ENCODE measurements around the gene DCUN1D2. TPM values are rescaled to one million over a fixed set of nuclear protein-coding genes. Genes with fewer than 3 reads are reported as not detected.

Gene DCUN1D2
- total and polyA plus RNA-seq, 2 donors from 2014 or later, result 7.6 to 19.5 TPM

DNA sequence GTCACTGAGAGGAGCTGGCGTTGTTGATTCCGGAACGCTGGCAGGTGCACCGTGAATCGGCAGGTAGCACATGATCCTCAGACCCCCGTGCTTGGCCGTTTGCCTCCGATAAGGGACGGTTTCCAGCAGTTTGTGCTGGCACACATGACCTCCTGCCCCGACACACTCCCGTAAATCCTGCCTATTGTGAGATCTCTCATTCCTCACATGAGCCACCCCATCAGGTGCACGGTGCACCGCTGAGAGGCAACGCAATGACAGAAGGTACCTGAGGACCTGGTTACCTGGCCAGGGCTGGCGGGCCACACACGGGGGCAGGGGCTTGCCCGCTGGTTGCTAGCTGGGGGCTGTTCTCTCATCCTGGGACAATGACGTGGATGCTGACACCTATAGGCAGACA is 35.1 kb downstream of the DCUN1D2 start:
- Histone ChIP-seq H3K27ac (ENCODE audit: low read depth in 2 of 2, low read length in 2 of 2) (no peak overlapping the region), H3K36me3 (ENCODE audit: control insufficient read depth in 2 of 3, insufficient read depth in 3 of 3, low read length in 3 of 3) (peaks cover 2 to 46% (median 14%) of the 10 kb centered on the region in 3 donors), H3K9ac (ENCODE audit: low read length in 3 of 3) (no peak overlapping the region), H3K4me1 (ENCODE audit: control insufficient read depth in 2 of 3, insufficient read depth in 2 of 3, low read depth in 1 of 3, low read length in 3 of 3) (no peaks in the 10 kb centered on the region), H3K4me3 (ENCODE audit: low read length in 3 of 3) (no peak overlapping the region), H3K9me3 (ENCODE audit: control insufficient read depth in 2 of 3, insufficient read depth in 1 of 3, low read length in 3 of 3) (no peaks in the 10 kb centered on the region), H3K27me3 (ENCODE audit: control insufficient read depth, insufficient read depth, low read length) (no peaks in the 10 kb centered on the region)
- DNase-seq (no peak), FAIRE-seq (no peak)
- TF ChIP-seq, protein P1, sequence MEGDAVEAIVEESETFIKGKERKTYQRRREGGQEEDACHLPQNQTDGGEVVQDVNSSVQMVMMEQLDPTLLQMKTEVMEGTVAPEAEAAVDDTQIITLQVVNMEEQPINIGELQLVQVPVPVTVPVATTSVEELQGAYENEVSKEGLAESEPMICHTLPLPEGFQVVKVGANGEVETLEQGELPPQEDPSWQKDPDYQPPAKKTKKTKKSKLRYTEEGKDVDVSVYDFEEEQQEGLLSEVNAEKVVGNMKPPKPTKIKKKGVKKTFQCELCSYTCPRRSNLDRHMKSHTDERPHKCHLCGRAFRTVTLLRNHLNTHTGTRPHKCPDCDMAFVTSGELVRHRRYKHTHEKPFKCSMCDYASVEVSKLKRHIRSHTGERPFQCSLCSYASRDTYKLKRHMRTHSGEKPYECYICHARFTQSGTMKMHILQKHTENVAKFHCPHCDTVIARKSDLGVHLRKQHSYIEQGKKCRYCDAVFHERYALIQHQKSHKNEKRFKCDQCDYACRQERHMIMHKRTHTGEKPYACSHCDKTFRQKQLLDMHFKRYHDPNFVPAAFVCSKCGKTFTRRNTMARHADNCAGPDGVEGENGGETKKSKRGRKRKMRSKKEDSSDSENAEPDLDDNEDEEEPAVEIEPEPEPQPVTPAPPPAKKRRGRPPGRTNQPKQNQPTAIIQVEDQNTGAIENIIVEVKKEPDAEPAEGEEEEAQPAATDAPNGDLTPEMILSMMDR (IDR thresholded peaks at IDR 0.05; ENCODE audit: borderline replicate concordance, extremely low read depth, insufficient read depth), result no peak
- intact Hi-C loops (cut with DNase I), result no loop called here

GRCh38 chr13:113454936-113455335 is 35.6 kb downstream of the DCUN1D2 start:
- DNase-seq (peak in 1 of 5 donors; percentile 18), FAIRE-seq (no peak)
- Histone ChIP-seq H3K27ac (ENCODE audit: low read depth in 2 of 2, low read length in 2 of 2) (no peak overlapping the region), H3K27me3 (ENCODE audit: control insufficient read depth, insufficient read depth, low read length) (no peaks in the 10 kb centered on the region), H3K4me1 (ENCODE audit: control insufficient read depth in 2 of 3, insufficient read depth in 2 of 3, low read depth in 1 of 3, low read length in 3 of 3) (no peaks in the 10 kb centered on the region), H3K9me3 (ENCODE audit: control insufficient read depth in 2 of 3, insufficient read depth in 1 of 3, low read length in 3 of 3) (no peaks in the 10 kb centered on the region), H3K4me3 (ENCODE audit: low read length in 3 of 3) (no peak overlapping the region), H3K9ac (ENCODE audit: low read length in 3 of 3) (no peak overlapping the region), H3K36me3 (ENCODE audit: control insufficient read depth in 2 of 3, insufficient read depth in 3 of 3, low read length in 3 of 3) (peaks cover 2 to 42% (median 9%) of the 10 kb centered on the region in 3 donors)
- TF ChIP-seq, protein P1 (IDR thresholded peaks at IDR 0.05; ENCODE audit: borderline replicate concordance, extremely low read depth, insufficient read depth), result no peak
- intact Hi-C loops (cut with DNase I), result no loop called here

- Histone ChIP-seq H3K27ac (ENCODE audit: low read depth in 2 of 2, low read length in 2 of 2) (no peak within 1 kb of the TSS), H3K9me3 (ENCODE audit: control insufficient read depth in 2 of 3, insufficient read depth in 1 of 3, low read length in 3 of 3) (no peaks in the 10 kb centered on the region), H3K27me3 (ENCODE audit: control insufficient read depth, insufficient read depth, low read length) (no peaks in the 10 kb centered on the region), H3K9ac (ENCODE audit: low read length in 3 of 3) (no peak within 1 kb of the TSS), H3K36me3 (ENCODE audit: control insufficient read depth in 2 of 3, insufficient read depth in 3 of 3, low read length in 3 of 3) (peaks cover 0 to 26% (median 2%) of the 10 kb centered on the region in 3 donors), H3K4me3 (ENCODE audit: low read length in 3 of 3) (no peak within 1 kb of the TSS), H3K4me1 (ENCODE audit: control insufficient read depth in 2 of 3, insufficient read depth in 2 of 3, low read depth in 1 of 3, low read length in 3 of 3) (no peaks in the 10 kb centered on the region)
- FAIRE-seq (no peak), DNase-seq (peak; percentile 46 to 92 (median 88))
- intact Hi-C loops (cut with DNase I), result no loop called here
- TF ChIP-seq, protein P1 (IDR thresholded peaks at IDR 0.05; ENCODE audit: borderline replicate concordance, extremely low read depth, insufficient read depth), result no peak
These were observed 37.3 kb downstream of the DCUN1D2 start, which contains the start of gene ADPRHL1 for GRCh38 chr13:113452942-113453901. ADPRHL1 (minus strand) TSS chr13:113453488; CDS start chr13:113453437, 51 bp downstream.
